GM12892 (cell line): Measurements from ENCODE around the gene ITGB5.

ENCODE experiments used
- DNase-seq: peaks from one replicate; pipeline ENCODE4 v3.0.0; 2011; ENCODE audit not compliant: insufficient read length
- FAIRE-seq: peaks from 2 replicates; lab custom pipeline; 2011; peaks lifted over from hg19 to GRCh38; lab: Jason Lieb, UNC
- POLR2A ChIP-seq: IDR thresholded peaks from 2 replicates; pipeline ENCODE4 v1.6.1; 2011; ENCODE audit warnings: low read depth, low read length, control low read depth
- POLR2AphosphoS5 ChIP-seq: IDR thresholded peaks from 2 replicates; pipeline ENCODE4 v1.6.1; 2011; ENCODE audit warnings: low read depth, low read length, control low read depth
- TAF1 ChIP-seq: IDR thresholded peaks from 2 replicates; pipeline ENCODE4 v1.6.1; 2011; ENCODE audit warnings: low read depth, mild to moderate bottlenecking, control low read depth, low read length, borderline replicate concordance

Gene ITGB5

DNA sequence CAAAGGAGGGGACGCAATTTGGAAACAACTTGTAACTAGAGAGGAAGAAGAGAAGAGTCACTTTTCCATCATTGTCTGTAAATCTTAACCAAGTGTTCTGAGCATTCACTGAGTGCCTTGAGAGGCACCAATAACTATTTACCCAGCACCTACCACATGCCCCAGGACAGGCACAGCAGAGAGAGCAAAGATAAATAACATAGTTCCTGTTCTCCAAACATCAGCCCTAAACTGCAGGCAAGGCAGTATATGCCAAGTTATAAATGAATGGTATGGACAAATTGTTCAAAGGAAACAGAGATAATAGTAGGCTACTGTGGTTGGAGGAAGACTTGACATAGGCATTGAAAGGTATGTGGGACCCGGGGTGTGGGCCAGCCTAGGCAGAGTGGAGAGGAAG, 45.6 kb downstream of the ITGB5 start:
- TF ChIP-seq TAF1 (no peak), POLR2A (no peak), POLR2AphosphoS5 (no peak)
- no peak for DNase-seq
- FAIRE-seq, result no peak

DNA sequence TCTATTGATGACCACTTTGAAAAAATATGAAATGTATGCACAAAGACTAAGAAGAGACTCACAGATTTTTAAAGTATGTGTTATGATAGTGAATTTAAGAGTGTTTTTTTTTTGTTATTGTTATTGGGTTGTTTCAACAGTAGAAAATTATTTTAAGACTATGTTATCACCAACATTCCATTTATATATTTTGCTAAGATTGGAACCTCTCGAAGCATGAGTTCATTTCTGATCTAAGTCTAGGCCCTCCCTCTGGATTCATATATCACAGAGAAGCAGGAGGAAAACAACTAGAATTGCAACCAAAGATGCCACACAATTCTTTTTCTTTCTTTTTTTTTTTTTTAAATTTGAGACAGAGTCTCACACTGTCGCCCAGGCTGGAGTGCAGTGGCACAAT, 46.8 kb downstream of the ITGB5 start:
- FAIRE-seq (no peak), DNase-seq (no peak)
- TF ChIP-seq POLR2A (no peak), TAF1 (no peak), POLR2AphosphoS5 (no peak)

- DNase-seq (no peak), FAIRE-seq (no peak)
- no peak for TF ChIP-seq TAF1
- TF ChIP-seq POLR2AphosphoS5, result no peak
- TF ChIP-seq POLR2A, result no peak
These were observed 47.3 kb downstream of the ITGB5 start for GRCh38 chr3:124839896-124840295.

DNA sequence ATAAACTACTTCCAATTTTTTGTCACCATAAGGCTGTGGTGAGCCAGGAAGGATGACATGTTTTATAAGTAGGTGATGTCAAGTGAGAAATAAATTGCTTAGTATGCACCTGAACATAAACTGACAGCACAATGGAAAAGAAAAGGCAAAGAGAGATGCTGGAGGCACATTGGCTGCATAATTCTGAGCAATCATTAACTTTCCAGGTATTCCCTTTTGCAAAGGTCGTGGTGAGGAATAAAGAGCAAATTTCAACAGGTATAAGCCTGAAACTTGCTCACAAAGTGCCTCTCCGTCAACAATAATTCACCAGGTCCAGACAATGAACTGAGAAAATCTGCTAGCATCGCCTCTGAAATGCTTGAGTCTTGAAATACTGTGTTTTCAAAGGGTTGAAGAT, 48.2 kb downstream of the ITGB5 start:
- TF ChIP-seq TAF1 (no peak), POLR2AphosphoS5 (no peak), POLR2A (no peak)
- FAIRE-seq, result no peak
- DNase-seq, result no peak

DNA sequence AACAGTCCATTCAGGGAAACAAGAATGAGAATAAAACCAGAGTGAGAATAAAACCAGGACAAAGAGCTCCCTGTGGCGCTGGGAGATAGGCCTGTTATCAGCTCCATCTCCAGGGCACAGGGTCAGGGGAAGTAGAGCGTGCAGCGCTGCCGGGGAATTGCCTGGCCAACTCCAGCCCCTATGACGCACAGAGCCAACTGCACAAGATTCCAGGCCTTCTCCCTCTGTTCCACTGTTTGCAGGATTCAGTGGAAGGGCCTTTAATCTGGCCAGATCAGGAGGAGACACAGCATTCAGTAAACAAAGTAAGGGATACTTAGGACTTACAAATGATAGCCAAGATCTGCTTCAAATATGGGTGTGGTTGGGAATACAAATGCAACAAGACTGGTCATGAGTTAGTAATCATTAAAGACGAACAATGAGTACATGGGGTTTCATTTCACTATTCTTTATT, 49.4 kb downstream of the ITGB5 start:
- no peak for FAIRE-seq
- TF ChIP-seq POLR2A (no peak), TAF1 (no peak), POLR2AphosphoS5 (no peak)
- DNase-seq, result no peak

- no peak for TF ChIP-seq POLR2AphosphoS5
- no peak for TF ChIP-seq TAF1
- TF ChIP-seq POLR2A, result no peak
- DNase-seq (no peak), FAIRE-seq (no peak)
These were observed 50.1 kb downstream of the ITGB5 start for GRCh38 chr3:124837065-124837464.

DNA sequence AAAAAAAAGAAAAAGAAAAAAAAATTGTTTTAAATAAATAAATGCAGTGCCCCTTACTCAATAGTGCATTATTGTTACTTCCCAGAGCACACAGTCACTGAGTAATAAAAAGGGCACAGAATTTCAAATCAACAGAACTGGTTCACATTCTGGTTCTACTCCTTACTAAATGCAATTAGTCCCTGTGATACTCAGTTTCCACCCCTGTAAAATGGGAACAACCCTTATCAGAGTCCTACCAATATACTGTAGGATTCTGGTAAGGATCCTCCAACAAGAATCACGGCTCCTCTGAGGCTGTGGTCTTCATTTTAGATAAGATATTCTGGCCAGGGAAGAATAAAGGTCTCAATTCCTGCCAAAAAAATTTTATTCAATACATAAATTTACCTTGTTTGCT, 50.7 kb downstream of the ITGB5 start:
- FAIRE-seq (no peak), DNase-seq (no peak)
- TF ChIP-seq POLR2A, result no peak
- TF ChIP-seq TAF1, result no peak
- TF ChIP-seq POLR2AphosphoS5, result no peak

DNA sequence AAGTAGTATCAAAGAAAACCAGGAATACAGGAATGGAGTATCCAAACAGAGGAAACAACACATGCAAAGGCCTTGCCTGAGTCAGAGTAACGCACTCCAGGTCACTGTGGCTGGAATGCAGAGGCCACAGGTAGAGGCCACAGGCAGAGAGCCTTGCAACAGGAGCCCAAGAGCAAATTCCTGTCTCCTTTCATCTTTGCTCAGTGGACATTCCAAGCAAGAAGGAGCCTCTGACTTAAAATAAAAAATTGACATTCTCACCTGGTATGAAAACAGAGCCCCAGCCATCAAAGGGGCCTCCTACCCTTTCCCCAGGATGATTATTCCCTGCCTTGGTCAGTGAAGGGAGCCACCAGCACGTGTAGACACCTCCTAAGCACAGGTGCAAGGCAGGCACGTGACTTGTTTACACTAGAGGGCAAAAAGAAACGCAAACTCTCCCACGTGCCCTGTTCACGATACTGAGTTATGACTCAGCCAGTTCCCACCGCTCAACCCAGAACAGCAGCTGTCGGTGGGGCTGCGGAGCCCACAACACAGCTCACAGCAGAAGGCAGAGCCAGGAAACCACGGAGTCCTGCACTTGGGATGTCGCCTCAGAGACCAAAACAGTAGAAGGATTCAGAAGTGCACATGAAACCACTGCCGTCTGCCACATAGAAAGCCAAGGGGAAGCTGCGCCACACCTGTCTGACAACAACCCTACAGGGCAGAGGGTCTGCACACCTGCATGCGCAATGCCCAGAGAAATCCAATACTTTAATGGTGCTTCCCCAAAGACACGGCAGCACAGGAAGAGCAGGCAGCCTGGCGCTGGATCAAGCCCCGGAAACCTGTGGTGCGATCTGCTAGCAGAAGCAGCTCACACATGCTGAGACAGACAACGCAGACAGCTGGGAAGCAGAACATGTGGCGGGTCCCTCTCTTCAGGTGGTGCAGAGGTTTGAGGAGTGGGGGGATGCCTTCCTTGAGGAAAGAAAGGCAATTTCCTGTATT, 52.1 kb downstream of the ITGB5 start:
- peak; percentile 40 for DNase-seq
- TF ChIP-seq POLR2A (no peak), POLR2AphosphoS5 (0 out of 2 replicates have a peak, but pooled peaks have one; percentile 29), TAF1 (no peak)
- peak; percentile 67 for FAIRE-seq

DNA sequence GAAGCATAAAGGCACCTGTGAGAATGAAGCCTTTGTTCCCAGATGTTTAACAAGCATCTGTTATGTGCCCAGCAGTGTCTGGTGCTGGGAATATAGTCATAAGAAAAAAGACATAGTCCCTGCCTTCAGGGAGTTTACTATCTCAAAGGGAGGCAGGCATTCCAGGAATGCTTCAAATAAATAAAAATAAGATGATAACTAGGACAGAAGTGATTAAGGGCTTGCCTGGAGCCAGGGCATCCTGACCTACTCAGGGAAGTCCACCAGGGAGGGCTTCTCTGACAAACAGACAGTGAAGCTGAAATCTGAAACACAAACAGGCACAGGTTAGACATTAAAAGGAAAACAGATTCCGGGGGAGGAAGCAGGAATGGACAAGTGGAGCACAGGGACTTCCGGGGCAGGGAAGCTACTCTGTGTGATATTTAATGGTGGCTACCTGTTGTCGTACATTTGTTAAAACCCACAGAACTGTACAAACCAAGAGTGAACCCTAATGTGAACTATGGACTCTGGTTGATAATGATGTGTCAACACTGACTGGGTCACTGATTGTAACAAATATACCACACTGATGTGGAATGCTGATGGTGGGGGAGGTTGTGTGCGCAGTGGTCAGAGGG, 53.3 kb downstream of the ITGB5 start:
- FAIRE-seq (no peak), DNase-seq (no peak)
- TF ChIP-seq TAF1 (no peak), POLR2A (no peak), POLR2AphosphoS5 (no peak)

- TF ChIP-seq POLR2A, result no peak
- no peak for TF ChIP-seq TAF1
- TF ChIP-seq POLR2AphosphoS5, result no peak
- FAIRE-seq (no peak), DNase-seq (no peak)
These were observed 54.1 kb downstream of the ITGB5 start for GRCh38 chr3:124832782-124833709.

DNA sequence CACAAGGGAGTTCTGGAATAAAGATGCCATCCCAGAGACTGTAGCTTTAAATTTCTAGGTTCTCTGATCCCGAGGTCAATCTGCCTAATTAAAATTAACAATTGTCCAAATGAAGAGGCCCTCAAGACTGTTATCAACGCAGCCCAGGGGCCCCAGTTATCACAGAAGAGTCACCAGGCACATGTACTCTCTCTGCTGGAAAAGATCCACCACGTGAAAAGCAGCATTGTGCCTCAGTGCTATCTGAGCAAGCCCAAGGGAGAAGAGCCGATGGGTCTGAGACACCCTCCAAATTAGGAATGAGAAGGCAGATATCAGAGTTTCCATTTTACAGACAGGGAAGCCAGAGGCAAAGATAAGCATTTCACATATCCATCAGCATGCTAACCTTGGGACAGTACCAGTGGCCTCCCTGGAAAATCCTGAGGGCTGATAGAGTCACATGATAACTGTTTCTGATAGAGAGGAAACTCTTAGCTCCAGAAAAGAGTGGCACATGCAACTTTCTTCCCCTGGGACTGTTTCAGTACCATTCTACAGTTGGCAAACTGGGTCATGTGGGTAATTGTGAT, 55.5 kb downstream of the ITGB5 start:
- no peak for FAIRE-seq
- TF ChIP-seq POLR2AphosphoS5, result no peak
- no peak for TF ChIP-seq POLR2A
- no peak for DNase-seq
